K562 (cell line): ENCODE data around the gene TLE6. TPM values are rescaled to one million over a fixed set of nuclear protein-coding genes. Genes with fewer than 3 reads are reported as not detected.

Experiments used
- ARID1B ChIP-seq: fragments of 450-650 bp; IDR thresholded peaks from 2 replicates; pipeline ENCODE4 v1.6.1; 2016; ENCODE audit warnings: antibody characterized with exemption, mild to moderate bottlenecking, inconsistent platforms
- ARID4B ChIP-seq: sonication (generic); formaldehyde crosslinking; IDR thresholded peaks from 2 replicates; pipeline ENCODE4 v1.8.0; 2022; ENCODE audit warnings: mild to moderate bottlenecking, missing genetic modification reagents
- CBFA2T2 ChIP-seq: fragments of 450-650 bp; conservative IDR thresholded peaks from 2 replicates; pipeline ENCODE4 v1.6.1; 2017; ENCODE audit warnings: mild to moderate bottlenecking
- CREB3 ChIP-seq: fragments of 450-650 bp; conservative IDR thresholded peaks from 2 replicates; pipeline ENCODE4 v1.6.1; 2016; ENCODE audit warnings: missing genetic modification characterization, low read depth, mild to moderate bottlenecking, missing compliant biosample characterization, moderate library complexity
- ESRRA ChIP-seq: fragments of 450-650 bp; IDR thresholded peaks from 2 replicates; pipeline ENCODE4 v1.6.1; 2014; ENCODE audit warnings: low read depth, mild to moderate bottlenecking, moderate library complexity, borderline replicate concordance
- ETV6 ChIP-seq, 3 experiments: fragments of 150-350 bp in 1 of 3; sonication (generic) in 1 of 3; formaldehyde crosslinking in 1 of 3; IDR thresholded peaks; 2 replicates each; pipeline versions ENCODE4 v1.6.1 to v1.8.0; 2014 to 2022; ENCODE audit warnings: borderline replicate concordance in 2 of 3, low read depth in 2 of 3, antibody characterized with exemption in 1 of 3, low read length in 1 of 3, mild to moderate bottlenecking in 1 of 3, missing genetic modification reagents in 1 of 3
- GABPB2 ChIP-seq: fragments of 250-450 bp; sonication (Bioruptor Pico); conservative IDR thresholded peaks from 2 replicates; pipeline ENCODE4 v1.5.1; 2021; ENCODE audit warnings: mild to moderate bottlenecking
- IFI16 ChIP-seq: fragments of 250-450 bp; sonication (Bioruptor Pico); IDR thresholded peaks from 2 replicates; pipeline ENCODE4 v2.1.2; 2022; ENCODE audit warnings: mild to moderate bottlenecking, inconsistent platforms
- NR4A1 ChIP-seq, 2 experiments: fragments of 250-450 bp in 1 of 2; fragments of 450-650 bp in 1 of 2; sonication (Bioruptor Pico) in 1 of 2; IDR thresholded peaks; 2 replicates each; pipeline versions ENCODE4 v1.4.0 to v1.6.1; 2016 to 2020; ENCODE audit warnings: mild to moderate bottlenecking in 2 of 2, missing compliant biosample characterization in 1 of 2, missing genetic modification characterization in 1 of 2, moderate library complexity in 1 of 2
- ZFP36 ChIP-seq: fragments of 150-350 bp; IDR thresholded peaks from 2 replicates; pipeline ENCODE4 v1.6.1; 2018; ENCODE audit warnings: low read length, low read depth; ENCODE audit not compliant: partially characterized antibody
- ZMIZ1 ChIP-seq, 2 experiments: fragments of 150-350 bp in 1 of 2; IDR thresholded peaks; 2 replicates each; pipeline ENCODE4 v1.6.1; 2012 to 2016; ENCODE audit warnings: low read depth in 2 of 2, low read length in 2 of 2, mild to moderate bottlenecking in 1 of 2, moderate library complexity in 1 of 2
- ZNF3 ChIP-seq: fragments of 250-450 bp; sonication (Bioruptor Pico); IDR thresholded peaks from 2 replicates; pipeline ENCODE4 v1.5.0; 2021; ENCODE audit warnings: mild to moderate bottlenecking, moderate library complexity
- ZNF445 ChIP-seq: fragments of 250-450 bp; sonication (Bioruptor Pico); IDR thresholded peaks from 2 replicates; pipeline ENCODE4 v1.4.0; 2020; ENCODE audit warnings: low read depth, mild to moderate bottlenecking, moderate library complexity
- polyA plus RNA-seq, 8 experiments: library from polyadenylated mRNA; depleted of rRNA in 4 of 8; stranded (reverse) in 5 of 8; unstranded in 3 of 8; fragments of >200 nt; fragmentation: Nextera tagmentation in 2 of 8; fragmentation: Illumina TruSeq in 1 of 8; extraction: Ambion mirVana in 2 of 8; extraction: Trizol in 1 of 8; gene quantifications; 2 replicates each; pipeline versions ENCODE4 v1.2.1 to v1.2.3, GENCODE V29; 2011 to 2014; ENCODE audit warnings: inconsistent platforms in 1 of 8, missing spikeins in 1 of 8
- total RNA-seq, 7 experiments: library from RNA; depleted of rRNA in 6 of 7; stranded (reverse); fragments of >200 nt in 6 of 7; fragmentation: Illumina TruSeq in 2 of 7; extraction: Trizol in 2 of 7; gene quantifications; 2 replicates each; pipeline versions ENCODE4 v1.2.1 to v1.2.3, GENCODE V29; 2011 to 2021; ENCODE audit warnings: low replicate concordance in 1 of 7
- TF ChIP-seq, protein P1 (sequence below): sonication (generic); formaldehyde crosslinking; IDR thresholded peaks from 2 replicates; pipeline ENCODE4 v1.9.0; 2022; ENCODE audit warnings: mild to moderate bottlenecking, missing genetic modification reagents

Gene TLE6
- total and polyA plus RNA-seq, 9 of the 15 experiments (the other 6 are each of a cell fraction or from before 2014, with no cell fraction given), result 1.1 to 6.1 (median 2.5) TPM

DNA sequence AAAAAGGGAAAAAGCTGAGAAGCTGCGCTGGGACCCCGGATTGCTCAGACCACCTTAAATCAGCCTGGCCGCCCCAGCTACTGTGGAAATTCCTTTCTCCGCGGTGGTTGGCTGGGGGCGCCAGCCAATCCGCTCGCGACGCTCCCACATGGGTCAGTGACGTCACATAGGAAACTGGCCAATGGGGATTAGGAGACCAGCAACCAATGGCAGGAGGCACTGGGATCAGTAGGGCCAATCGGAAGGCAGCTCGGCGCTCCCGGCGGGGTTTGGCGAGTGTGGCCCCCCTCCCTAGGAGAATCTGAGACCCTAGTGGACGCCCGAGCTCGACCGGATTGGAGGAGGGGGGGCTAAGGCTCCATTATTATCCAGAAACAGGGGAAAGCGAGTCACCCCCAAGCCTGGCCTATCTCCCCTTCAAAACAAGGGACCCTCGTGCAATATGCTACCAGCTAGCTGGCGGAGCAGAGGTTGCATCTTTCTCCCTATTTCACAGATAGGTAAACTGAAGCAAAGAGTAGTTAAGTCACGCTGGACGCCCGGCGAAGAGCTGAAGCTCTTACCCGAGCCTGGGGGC lies 58.3 kb downstream of the TLE6 start (continued):
- 0 out of 2 replicates have a peak, but pooled peaks have one; percentile 57 for TF ChIP-seq CREB3
- TF ChIP-seq ARID1B, result no peak; the same call in 1 of the 2 replicates
- peak; percentile 5; the same call in 1 of the 2 replicates for TF ChIP-seq ESRRA
- TF ChIP-seq ZNF445 (CRISPR knock-in tag), result no peak
- TF ChIP-seq ZNF3, result no peak
- TF ChIP-seq ETV6 (IDR thresholded peaks at IDR 0.05; ENCODE audit: borderline replicate concordance in 1 of 2, low read depth in 2 of 2, low read length in 1 of 2), result no peak
- no peak for TF ChIP-seq ETV6 (CRISPR knock-in tag; IDR thresholded peaks at IDR 0.05; ENCODE audit: borderline replicate concordance)
- no peak for TF ChIP-seq CBFA2T2
- no peak for TF ChIP-seq NR4A1 (CRISPR knock-in tag; IDR thresholded peaks at IDR 0.05)
- 0 out of 2 replicates have a peak, but pooled peaks have one; percentile 62 for TF ChIP-seq NR4A1 (tag; IDR thresholded peaks at IDR 0.05)
- no peak for TF ChIP-seq ARID4B (CRISPR knock-in tag)
- TF ChIP-seq, protein P1, sequence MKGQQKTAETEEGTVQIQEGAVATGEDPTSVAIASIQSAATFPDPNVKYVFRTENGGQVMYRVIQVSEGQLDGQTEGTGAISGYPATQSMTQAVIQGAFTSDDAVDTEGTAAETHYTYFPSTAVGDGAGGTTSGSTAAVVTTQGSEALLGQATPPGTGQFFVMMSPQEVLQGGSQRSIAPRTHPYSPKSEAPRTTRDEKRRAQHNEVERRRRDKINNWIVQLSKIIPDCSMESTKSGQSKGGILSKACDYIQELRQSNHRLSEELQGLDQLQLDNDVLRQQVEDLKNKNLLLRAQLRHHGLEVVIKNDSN (CRISPR knock-in tag), result peak; percentile 78
- 0 out of 4 replicates have a peak, but pooled peaks of 1 of the 2 experiments have one; percentile 7 for TF ChIP-seq ZMIZ1 (IDR thresholded peaks at IDR 0.05; ENCODE audit: low read depth in 2 of 2, low read length in 2 of 2)
- no peak for TF ChIP-seq ZFP36
- TF ChIP-seq GABPB2 (CRISPR knock-in tag), result no peak
- no peak for TF ChIP-seq IFI16 (CRISPR knock-in tag)
